GM12891 (cell line): ENCODE data around the gene ATP13A2.

Experiments
- PAX5 ChIP-seq: IDR thresholded peaks from 2 replicates; pipeline ENCODE4 v1.6.1; 2011; ENCODE audit warnings: low read length, moderate library complexity, mild to moderate bottlenecking; ENCODE audit not compliant: insufficient read depth, severe bottlenecking
- POLR2A ChIP-seq: IDR thresholded peaks from 2 replicates; pipeline ENCODE4 v1.6.1; 2011; ENCODE audit warnings: low read depth, low read length, control low read depth
- POLR2AphosphoS5 ChIP-seq: IDR thresholded peaks from 2 replicates; pipeline ENCODE4 v1.6.1; 2011; ENCODE audit warnings: low read depth, low read length, control low read depth
- POU2F2 ChIP-seq: IDR thresholded peaks from 2 replicates; pipeline ENCODE4 v1.6.1; 2011; ENCODE audit warnings: low read depth, mild to moderate bottlenecking, control low read depth, low read length, moderate library complexity

GRCh38 chr1:16960560-16961296 is 51.0 kb downstream of the ATP13A2 start:
- TF ChIP-seq POLR2A (no peak), PAX5 (no peak), POLR2AphosphoS5 (no peak), POU2F2 (no peak)
